Tibial artery (tissue), 4 donors: Measurements from ENCODE around the gene SLC49A4.
"Not testable (repeated sequence)": the region's sequence is repeated elsewhere in the genome, so short reads cannot be mapped to it uniquely, and the experiment has no call there.

ENCODE experiments used
- DNase-seq, 2 donors: peaks; one replicate each; pipeline ENCODE4 v3.0.0-alpha.2; 2019
- H3K27ac ChIP-seq, 2 donors: fragments of 200-600 bp; sonication (generic) in 1 of 2; 1 replicate in 1 of 2; 2 replicates in 1 of 2; pipeline ENCODE4 v1.5.1; 2018 to 2019; ENCODE audit warnings: mild to moderate bottlenecking in 1 of 2
- H3K27me3 ChIP-seq, 2 donors: fragments of 200-600 bp; sonication (generic) in 1 of 2; one replicate each; pipeline versions ENCODE4 v1.5.1 to v1.6.0; 2016 to 2019
- H3K36me3 ChIP-seq, 3 donors: fragments of 200-600 bp; sonication (generic) in 2 of 3; one replicate each; pipeline ENCODE4 v1.5.1; 2016 to 2019; ENCODE audit warnings: mild to moderate bottlenecking in 2 of 3
- H3K4me1 ChIP-seq, 4 donors: fragments of 200-600 bp; sonication (generic) in 2 of 4; 1 replicate in 3 of 4; 2 replicates in 1 of 4; pipeline ENCODE4 v1.5.1; 2016 to 2019
- H3K4me3 ChIP-seq, 2 donors: fragments of 200-600 bp; sonication (generic) in 1 of 2; 1 replicate in 1 of 2; 2 replicates in 1 of 2; pipeline ENCODE4 v1.5.1; 2018 to 2019; ENCODE audit warnings: mild to moderate bottlenecking in 2 of 2
- H3K9me3 ChIP-seq, 3 donors: fragments of 200-600 bp; sonication (generic) in 1 of 3; one replicate each; pipeline ENCODE4 v1.5.1; 2016 to 2019
- CTCF ChIP-seq, 2 experiments: fragments of 200-600 bp in 1 of 2; fragments of 450-650 bp in 1 of 2; IDR thresholded peaks; one replicate each; pipeline ENCODE4 v1.5.1; 2017 to 2019; ENCODE audit warnings: antibody characterized with exemption in 2 of 2, mild to moderate bottlenecking in 1 of 2, moderate library complexity in 1 of 2
- intact Hi-C: fragments of 100-400 bp; cut with DNase I; formaldehyde crosslinking; loops from one replicate; pipeline ENCODE4 v1.15.0; 2023; ENCODE audit warnings: low total_unique reads

Gene SLC49A4

GRCh38 chr3:122794779-122795673, at the start of gene SLC49A4:
Gene SLC49A4, plus strand, starts transcription at chr3:122795069. Its CDS starts 124 bp downstream, at chr3:122795193.
- TF ChIP-seq CTCF (IDR thresholded peaks at IDR 0.05) = no peak
- Histone ChIP-seq H3K4me1 (peaks cover 0 to 24% (median 14%) of the 10 kb centered on the region in 4 donors), H3K9me3 (no peaks in the 10 kb centered on the region), H3K4me3 (peak within 1 kb of the TSS; percentile 96), H3K36me3 (no peaks in the 10 kb centered on the region), H3K27ac (peak within 1 kb of the TSS; percentile 99), H3K27me3 (no peaks in the 10 kb centered on the region)
- peak; percentile 66 to 85 for DNase-seq
- intact Hi-C loops = no loop called here

- peaks cover 20 to 28% (median 22%) of the 10 kb centered on the region in 3 donors for H3K36me3 ChIP-seq
- no peak for TF ChIP-seq CTCF (IDR thresholded peaks at IDR 0.05)
- intact Hi-C loops = no loop called here
- no peaks in the 10 kb centered on the region for H3K4me1 ChIP-seq
- no peak overlapping the region for H3K4me3 ChIP-seq
- H3K9me3 ChIP-seq = no peaks in the 10 kb centered on the region
- H3K27me3 ChIP-seq = no peaks in the 10 kb centered on the region
- no peak for DNase-seq
- no peak overlapping the region for H3K27ac ChIP-seq
Measured at GRCh38 chr3:122745369-122746021, 49.4 kb upstream of the SLC49A4 start.

- H3K4me3 ChIP-seq, DNase-seq, H3K9me3 ChIP-seq, H3K27ac ChIP-seq, H3K27me3 ChIP-seq, H3K4me1 ChIP-seq, intact Hi-C loops: not testable (repeated sequence)
- H3K36me3 ChIP-seq = peaks cover 22 to 30% (median 28%) of the 10 kb centered on the region in 3 donors
Measured at GRCh38 chr3:122747295-122747694, 47.6 kb upstream of the SLC49A4 start.

- no peak overlapping the region for H3K27ac ChIP-seq
- no peaks in the 10 kb centered on the region for H3K4me1 ChIP-seq
- TF ChIP-seq CTCF (IDR thresholded peaks at IDR 0.05) = no peak
- intact Hi-C loops = no loop called here
- H3K9me3 ChIP-seq = no peaks in the 10 kb centered on the region
- H3K4me3 ChIP-seq = no peak overlapping the region
- H3K36me3 ChIP-seq = peaks cover 13 to 24% (median 20%) of the 10 kb centered on the region in 3 donors
- no peaks in the 10 kb centered on the region for H3K27me3 ChIP-seq
- DNase-seq = no peak
Measured at GRCh38 chr3:122748347-122748746, 46.5 kb upstream of the SLC49A4 start.

- no peak overlapping the region for H3K27ac ChIP-seq
- no peak overlapping the region for H3K4me3 ChIP-seq
- H3K4me1 ChIP-seq = no peaks in the 10 kb centered on the region
- H3K9me3 ChIP-seq = no peaks in the 10 kb centered on the region
- peaks cover 25 to 42% (median 28%) of the 10 kb centered on the region in 3 donors for H3K36me3 ChIP-seq
- peak; percentile 36 to 53 for TF ChIP-seq CTCF (IDR thresholded peaks at IDR 0.05)
- intact Hi-C loops = no loop called here
- DNase-seq = no peak
- no peaks in the 10 kb centered on the region for H3K27me3 ChIP-seq
Measured at GRCh38 chr3:122754929-122755328, 39.9 kb upstream of the SLC49A4 start.

- H3K27ac ChIP-seq = no peak overlapping the region
- no peaks in the 10 kb centered on the region for H3K9me3 ChIP-seq
- DNase-seq = no peak
- no peak overlapping the region for H3K4me3 ChIP-seq
- no peaks in the 10 kb centered on the region for H3K27me3 ChIP-seq
- peaks cover 22 to 42% (median 25%) of the 10 kb centered on the region in 3 donors for H3K36me3 ChIP-seq
- intact Hi-C loops = no loop called here
- H3K4me1 ChIP-seq = no peaks in the 10 kb centered on the region
- no peak for TF ChIP-seq CTCF (IDR thresholded peaks at IDR 0.05)
Measured at GRCh38 chr3:122755491-122755890, 39.4 kb upstream of the SLC49A4 start.
